NB4 (cell line): ENCODE results near the gene DGKK.

Experiments
- MYC ChIP-seq: IDR thresholded peaks from 2 replicates; pipeline ENCODE4 v1.6.1; 2011; ENCODE audit warnings: low read depth, low read length
- POLR2A ChIP-seq: IDR thresholded peaks from 2 replicates; pipeline ENCODE4 v1.6.1; 2011; ENCODE audit warnings: mild to moderate bottlenecking; ENCODE audit not compliant: insufficient read length; ENCODE audit errors: extremely low read depth
- TF ChIP-seq, protein P1 (sequence below): IDR thresholded peaks from one replicate; pipeline ENCODE4 v1.5.1; 2012; ENCODE audit warnings: low read depth, low read length
- TF ChIP-seq, protein P2 (sequence below): IDR thresholded peaks from 2 replicates; pipeline ENCODE4 v1.6.1; 2011; ENCODE audit warnings: low read depth, low read length

DNA sequence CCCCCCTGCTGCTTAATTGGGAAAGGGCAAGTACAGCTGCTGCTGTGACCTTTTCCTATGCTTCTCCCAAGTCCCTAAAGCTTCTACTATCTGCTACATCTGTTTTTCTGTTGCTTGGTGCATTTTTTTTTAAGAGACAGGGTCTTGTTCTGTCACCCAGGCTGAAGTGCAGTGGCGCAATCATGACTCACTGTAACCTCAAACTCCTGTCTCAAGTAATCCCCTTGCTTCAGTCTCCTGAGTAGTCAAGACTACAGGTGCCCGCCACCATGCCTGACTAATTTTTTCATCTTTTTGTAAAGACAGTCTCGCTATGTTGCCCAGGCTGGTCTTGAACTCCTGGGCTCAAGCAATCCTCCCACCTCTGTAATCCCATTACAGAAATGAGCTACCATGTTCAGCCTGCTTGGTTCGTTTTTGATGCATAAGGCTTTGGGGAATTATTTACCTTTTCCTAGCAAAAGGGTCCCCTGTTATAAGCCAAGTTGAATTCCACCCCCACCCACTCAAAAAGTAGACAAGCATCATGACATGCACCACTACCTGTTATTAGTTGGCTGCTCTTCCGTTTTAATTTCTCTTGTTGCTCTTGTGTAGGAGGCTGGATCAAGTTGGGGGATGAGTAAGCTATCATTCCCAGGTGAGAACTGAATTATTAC is 39.6 kb downstream of the DGKK start:
- TF ChIP-seq, protein P1, sequence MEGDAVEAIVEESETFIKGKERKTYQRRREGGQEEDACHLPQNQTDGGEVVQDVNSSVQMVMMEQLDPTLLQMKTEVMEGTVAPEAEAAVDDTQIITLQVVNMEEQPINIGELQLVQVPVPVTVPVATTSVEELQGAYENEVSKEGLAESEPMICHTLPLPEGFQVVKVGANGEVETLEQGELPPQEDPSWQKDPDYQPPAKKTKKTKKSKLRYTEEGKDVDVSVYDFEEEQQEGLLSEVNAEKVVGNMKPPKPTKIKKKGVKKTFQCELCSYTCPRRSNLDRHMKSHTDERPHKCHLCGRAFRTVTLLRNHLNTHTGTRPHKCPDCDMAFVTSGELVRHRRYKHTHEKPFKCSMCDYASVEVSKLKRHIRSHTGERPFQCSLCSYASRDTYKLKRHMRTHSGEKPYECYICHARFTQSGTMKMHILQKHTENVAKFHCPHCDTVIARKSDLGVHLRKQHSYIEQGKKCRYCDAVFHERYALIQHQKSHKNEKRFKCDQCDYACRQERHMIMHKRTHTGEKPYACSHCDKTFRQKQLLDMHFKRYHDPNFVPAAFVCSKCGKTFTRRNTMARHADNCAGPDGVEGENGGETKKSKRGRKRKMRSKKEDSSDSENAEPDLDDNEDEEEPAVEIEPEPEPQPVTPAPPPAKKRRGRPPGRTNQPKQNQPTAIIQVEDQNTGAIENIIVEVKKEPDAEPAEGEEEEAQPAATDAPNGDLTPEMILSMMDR: no peak
- TF ChIP-seq, protein P2, sequence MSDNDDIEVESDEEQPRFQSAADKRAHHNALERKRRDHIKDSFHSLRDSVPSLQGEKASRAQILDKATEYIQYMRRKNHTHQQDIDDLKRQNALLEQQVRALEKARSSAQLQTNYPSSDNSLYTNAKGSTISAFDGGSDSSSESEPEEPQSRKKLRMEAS: no peak
- TF ChIP-seq POLR2A (no peak), MYC (no peak)
